HuH-7.5 (cell line): ENCODE data around the gene PRODH2.

Experiments
- DNase-seq: peaks from one replicate; pipeline ENCODE4 v3.0.0; 2011; ENCODE audit warnings: low spot score

Gene PRODH2

DNA sequence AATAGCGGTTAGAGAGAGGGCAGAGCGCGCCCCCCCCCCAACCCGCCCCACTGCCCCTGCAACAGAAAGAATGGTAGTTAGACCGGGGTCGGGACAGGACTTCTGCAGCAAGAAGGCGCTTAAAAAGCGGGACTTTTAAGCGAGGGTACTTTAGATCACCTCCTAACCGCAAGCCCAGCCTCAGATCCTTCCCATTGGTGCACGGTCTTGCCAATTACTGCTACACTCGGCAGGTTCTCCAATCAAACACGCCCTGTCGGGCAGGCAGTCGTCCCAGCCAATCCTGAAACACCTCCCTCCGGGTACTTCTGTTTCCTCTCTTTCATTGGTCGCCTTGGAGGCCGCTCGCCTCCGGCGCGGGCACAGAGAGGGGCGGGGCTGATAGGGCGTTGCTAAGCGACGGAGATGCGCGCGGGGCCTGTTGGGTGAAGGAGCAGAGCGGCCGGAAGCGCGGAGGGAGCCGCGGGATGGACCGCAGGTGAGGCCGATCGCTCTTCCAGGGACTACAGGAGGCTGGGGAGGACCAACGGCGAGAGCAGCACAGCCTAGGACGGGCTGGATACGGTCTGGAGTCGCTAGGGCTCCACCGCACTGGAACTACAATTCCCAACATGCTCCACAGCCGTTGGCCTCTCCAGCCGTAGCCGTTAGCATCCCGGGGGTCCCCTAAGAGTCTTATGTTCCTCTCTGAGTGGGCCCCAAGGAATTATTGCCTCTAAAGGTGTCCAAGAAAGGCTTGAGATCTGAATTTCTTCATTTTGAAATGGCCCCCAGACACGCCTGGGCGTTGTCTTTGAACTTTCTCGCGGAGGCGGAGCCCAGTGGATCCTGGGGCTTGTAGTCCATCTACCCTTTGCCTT lies 54.7 kb downstream of the PRODH2 start, which contains the start of gene PROSER3:
PROSER3 (plus strand) TSS at position 428 of the 860 bp plus-strand sequence; CDS start at position 468, 40 bp downstream.
- peak; percentile 99 for DNase-seq

DNA sequence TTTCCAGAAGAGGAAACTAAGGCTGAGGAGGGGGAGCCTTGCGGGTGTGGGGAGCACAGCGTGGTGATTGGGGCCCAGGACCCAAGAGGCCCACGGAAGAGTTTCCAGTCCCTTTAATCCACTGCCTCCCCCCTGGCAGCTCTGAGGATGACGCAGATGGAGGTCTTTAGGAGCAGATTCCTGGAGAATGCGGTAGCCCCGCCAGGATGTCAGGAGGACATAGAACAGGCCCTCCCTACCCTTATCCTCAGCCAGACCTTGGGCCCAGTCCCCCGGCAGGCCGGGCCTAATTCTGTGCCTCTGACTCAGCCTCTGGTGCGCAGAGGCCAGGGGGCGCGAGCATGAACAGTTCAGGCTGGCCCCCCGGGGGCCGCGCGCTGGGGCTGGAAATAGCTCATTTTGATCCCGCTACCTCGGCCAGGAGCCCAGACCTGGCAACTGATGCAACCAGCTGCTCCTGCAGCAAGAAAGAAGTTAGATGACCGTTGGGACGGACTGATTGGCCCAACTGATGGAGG lies 55.4 kb downstream of the PRODH2 start:
- DNase-seq, result peak; percentile 51

DNA sequence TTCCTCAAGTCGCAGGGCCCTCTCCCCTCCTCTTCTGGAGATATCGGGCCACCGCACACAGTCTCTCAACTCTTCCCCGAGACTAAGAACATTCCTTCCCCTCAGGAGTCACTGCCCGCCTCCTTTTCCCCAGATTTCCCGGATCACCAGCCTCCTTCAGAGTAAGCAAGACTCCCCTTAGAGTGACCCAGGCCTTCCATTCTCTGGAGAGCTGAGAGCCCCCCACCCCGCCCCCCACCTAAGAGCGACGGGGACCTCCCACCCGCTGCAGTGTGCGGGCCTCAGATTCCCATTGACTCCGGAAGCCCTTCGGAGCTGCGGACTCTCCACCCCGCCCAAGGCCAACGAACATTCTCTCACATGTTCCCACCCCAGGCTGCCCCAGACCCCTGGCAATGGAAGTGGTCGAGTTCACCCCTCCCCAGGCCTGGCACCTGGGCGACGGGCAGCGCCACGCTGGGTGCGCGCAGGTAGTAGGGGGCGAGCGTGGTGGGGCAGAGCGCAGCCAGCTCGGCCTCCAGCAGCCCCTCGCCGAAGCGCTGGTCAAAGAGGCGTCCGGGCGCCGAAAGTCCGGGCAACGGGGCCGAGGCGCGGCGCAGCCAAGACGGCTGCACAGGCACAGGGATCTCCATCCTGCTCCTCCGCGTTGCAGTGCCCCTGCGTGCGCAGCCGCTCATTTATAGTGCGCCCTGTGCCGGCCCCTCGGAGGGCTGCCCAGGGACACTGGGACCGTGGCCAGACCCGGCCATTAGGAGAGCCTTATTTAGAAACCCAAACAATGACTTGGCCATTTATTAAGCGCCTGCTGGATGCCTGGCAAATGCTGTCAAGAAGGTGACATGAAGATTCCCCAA lies 56.0 kb downstream of the PRODH2 start, which contains the start of gene HSPB6:
HSPB6 (minus strand) TSS at position 653 of the 854 bp plus-strand sequence; CDS start at position 632, 21 bp downstream.
- DNase-seq, result no peak

DNA sequence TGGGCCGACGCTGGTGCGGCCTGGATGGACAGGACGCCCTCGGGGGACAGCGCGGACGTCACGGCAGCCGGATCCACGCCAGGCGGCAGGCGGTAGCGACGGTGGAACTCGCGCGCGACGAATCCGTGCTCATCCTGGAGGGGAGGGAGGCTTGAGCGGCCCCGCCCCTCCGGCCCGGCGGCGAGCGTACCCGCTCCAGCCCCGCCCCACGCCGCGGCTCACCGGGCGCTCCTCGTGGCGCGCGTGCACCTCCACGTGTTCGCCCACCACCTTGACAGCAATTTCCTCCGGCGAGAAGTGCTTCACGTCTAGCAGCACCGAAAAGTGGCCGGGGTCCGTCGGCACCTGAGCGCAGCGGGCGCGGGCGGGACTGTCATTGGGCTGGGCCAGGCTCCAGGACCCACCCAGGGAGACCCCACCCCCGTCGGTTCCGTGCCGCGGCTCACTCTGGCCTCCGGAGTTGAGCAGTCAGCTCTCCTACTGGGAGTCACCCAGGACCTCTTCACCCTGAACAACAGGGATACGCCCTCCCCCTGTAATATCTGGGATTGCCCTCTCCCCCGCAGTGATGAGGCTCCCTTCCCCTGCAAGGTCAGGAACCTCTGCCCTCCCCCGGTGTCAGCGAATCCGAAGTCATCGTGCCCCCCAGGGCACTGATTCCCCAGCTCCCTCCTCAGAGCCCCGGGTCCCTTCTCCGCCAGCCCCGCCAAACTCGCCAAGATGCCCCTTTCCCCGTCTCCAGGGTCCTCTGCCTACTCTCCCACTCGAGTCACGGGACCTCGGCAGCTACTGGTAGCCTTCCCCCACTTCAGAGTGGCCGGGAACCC lies 56.9 kb downstream of the PRODH2 start:
- DNase-seq, result no peak

DNA sequence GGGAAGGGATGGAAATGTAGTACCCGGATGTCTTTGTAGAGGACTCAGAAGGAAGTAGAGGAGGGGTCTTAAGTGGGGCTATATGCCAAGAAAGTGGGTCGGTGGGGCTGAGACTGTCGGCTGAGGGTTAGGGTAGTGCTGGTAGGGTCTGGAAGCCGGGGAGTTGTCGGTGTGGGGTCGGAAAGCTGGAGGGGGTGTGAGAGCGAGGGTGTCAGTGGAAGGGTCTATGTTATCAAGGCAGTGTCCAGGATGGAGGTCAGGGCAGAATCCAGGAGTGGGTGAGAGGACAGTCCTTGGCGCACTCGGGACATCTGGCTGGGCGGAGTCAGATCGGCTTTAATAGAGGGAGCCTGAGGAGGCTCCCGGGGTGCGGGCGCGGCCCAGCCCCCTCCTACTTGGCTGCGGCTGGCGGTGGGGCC lies 57.5 kb downstream of the PRODH2 start:
- no peak for DNase-seq

DNA sequence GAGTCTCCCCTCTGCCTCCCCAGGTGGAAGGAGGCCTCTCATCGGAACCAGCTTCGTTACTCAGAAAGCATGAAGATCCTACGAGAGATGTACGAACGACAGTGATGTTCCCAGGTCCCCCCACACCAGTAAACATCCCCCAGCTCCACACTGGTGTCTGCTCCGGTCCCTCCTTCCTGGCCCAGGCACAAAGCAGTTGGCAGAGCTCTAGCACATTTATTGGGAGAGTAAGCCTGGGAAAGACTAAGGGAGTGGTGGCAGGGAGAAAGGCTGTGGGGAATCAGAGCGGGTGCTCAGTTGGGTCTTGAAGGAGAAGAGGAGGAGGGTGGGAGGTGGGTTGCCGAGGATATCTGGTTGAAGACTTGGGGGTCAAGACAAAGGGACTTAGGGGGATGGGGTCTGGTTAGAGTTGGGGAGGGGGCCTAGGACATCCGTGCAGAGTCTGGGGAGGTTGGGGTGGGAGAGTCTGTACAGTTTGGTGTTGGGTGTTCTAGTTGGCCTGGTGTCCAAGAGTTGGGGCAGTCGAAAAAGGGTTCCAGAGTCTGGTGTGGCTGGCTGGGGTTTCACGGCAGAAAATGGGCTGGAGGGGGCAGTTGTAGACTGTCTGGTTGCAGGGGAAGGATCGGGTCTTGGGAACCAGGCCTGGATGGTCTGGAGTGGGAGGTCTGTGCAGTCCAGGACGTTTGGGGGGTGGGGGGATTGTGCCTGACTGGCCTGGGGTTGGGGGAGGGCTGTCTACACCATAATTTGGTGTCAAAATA lies 58.1 kb downstream of the PRODH2 start:
- DNase-seq, result no peak

DNA sequence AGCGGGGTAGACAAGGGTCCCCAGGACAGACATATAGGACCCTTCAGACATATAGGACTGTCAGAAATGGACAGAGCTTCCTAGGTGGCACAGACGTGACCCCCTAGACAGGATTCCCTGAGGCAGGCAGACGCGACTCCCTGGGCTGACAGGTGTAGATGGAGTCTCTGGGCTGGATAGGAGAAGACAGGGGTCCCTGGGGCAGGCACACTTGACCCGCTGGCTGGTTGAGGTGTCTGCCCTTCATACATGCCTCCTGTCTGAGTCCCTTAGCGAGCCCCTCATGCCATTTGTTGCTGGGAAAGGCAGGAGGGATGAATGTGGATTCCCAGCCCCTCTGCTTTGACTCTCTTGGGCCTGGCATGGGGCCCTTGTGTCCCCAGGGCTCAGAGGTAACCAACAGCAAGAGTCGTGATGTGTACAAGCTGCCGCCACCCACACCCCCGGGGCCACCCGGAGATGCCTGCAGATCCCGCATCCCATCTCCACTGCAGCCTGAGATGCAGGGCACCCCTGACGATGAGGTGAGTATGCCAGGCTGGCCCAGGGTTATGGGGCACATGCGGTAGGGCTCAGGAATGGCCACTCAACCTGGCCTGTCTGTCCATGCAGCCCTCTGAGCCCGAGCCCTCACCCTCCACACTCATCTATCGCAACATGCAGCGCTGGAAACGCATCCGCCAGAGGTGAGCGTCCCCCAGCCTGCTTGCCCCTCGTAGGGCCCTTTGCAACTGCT lies 58.8 kb downstream of the PRODH2 start:
- no peak for DNase-seq

DNA sequence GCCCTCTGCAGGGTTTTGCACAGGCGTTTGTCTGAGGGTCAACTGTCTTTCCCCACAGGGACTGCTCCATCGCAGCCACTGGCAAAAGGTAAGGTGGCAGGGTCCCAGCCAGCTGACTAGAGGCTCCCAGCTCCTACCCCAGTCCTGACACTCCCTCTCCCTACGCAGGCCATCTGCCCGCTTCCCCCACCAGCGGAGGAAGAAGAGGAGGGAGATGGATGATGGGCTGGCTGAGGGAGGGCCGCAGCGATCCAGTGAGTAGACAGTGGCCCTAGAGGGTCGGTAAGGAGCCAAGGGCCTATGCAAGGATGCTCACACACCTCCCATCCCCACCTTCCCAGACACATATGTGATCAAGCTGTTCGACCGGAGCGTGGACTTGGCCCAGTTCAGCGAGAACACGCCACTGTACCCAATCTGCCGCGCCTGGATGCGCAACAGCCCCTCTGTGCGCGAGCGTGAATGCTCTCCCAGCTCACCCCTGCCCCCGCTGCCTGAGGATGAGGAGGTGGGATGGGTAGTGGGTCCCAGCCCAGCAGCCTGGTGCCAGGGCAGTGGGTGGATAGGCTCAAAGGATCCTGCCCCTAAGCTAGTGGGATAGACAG lies 59.8 kb downstream of the PRODH2 start:
- no peak for DNase-seq

DNA sequence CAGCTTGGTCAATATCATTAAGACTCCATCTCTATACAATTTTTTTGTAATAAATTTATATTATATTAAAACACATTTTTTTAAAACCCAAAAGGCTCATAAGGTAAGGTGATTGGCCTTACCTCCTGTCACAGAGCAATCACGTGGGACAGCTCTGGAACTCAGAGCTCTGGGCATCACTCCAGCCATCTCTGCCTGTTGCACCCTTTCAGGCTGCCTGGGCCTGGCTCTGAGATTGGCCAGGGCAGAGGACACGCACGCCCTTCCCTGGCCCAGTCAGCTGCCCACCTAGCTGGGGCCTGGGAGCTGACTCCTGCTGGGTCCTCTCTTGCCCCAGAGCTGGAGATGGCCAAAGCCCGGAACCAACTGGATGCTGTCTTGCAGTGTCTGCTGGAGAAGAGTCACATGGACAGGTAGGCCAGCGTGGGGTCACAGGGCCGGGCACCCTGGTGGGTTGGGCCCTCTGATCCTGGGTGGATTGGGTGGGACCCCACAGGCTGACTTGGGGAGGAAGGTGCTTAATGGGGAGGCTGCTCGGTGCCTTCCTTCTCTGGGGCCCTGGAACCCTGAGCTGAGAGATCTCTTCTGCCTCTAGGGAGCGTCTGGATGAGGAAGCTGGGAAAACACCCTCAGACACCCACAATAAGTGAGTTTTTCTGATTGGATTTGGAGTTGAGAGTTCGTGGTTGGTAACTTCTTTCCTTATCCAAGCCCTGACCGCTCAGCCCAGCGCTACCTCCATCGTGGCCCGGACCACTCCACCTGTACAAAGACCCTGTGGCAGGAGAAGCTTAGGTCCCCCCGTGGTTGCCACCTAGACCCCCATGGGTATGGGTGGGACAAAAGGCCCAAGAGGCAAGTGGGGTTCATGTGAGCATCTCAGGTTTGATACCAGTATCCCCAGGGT lies 60.6 kb downstream of the PRODH2 start:
- DNase-seq, result no peak

DNA sequence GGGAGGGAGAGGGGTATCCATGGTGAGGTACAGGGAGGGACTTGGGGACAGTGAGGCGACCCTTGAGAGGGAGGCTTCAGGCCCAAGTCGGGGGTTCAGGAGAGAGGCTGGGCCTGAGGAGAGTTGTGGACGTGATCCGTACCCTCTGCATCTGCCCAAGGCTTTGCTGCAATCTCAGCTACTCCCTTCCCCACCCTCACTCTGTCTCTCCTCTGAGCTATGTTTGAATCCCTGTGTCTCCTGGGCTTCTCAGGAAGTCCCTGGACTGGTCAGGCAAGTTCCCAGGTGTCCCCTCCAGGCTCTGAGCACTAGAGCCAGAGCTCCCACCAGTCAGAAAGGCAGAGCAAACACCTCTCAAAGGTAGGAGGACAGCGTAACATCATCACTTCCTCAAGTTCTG lies 62.5 kb downstream of the PRODH2 start:
- DNase-seq, result no peak
